GM12878 (cell line): ENCODE measurements around the gene RPS6KA3.

Source experiments
- CREB1 ChIP-seq: IDR thresholded peaks from 2 replicates; pipeline ENCODE4 v1.6.1; 2012; ENCODE audit warnings: low read depth, mild to moderate bottlenecking, inconsistent platforms
- ZNF274 ChIP-seq: IDR thresholded peaks from one replicate; pipeline ENCODE4 v1.8.0; 2011; ENCODE audit not compliant: insufficient read length, insufficient read depth
- TF ChIP-seq, protein P1 (sequence below), 3 experiments: IDR thresholded peaks in 2 of 3; conservative IDR thresholded peaks in 1 of 3; 2 replicates each; pipeline ENCODE4 v1.5.1; 2011; ENCODE audit warnings: low read depth in 3 of 3, low read length in 3 of 3, mild to moderate bottlenecking in 3 of 3, control low read depth in 2 of 3, moderate library complexity in 2 of 3, inconsistent platforms in 1 of 3, mixed read lengths in 1 of 3; ENCODE audit not compliant: control insufficient read depth in 2 of 3, insufficient read depth in 1 of 3; ENCODE audit errors: extremely low read depth in 1 of 3

DNA sequence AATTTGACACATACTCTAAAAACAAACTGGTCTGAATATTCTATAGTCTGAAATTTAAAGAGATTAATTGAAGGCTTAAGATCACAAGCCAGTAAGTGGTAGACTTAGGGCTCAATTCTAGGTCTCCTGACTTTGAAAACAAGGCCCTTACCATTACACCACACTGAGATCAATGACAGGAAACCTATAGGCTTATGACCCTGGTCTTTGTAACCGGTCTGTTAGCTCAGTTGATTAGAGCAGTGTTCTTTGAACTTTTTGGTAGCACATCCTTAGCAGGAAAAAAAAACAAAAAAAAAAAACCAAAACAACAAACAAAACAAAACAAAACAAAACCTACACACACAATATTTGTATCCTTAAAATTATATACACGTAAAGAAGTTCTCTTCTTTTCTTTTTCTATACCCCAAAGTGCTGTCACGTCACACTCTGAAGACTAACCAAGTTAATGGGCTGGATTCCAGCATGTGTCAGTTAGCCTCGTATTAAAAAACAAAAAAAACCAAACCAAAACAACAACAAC lies 55.4 kb downstream of the RPS6KA3 start:
- TF ChIP-seq ZNF274 (no peak), CREB1 (no peak)
- TF ChIP-seq, protein P1, sequence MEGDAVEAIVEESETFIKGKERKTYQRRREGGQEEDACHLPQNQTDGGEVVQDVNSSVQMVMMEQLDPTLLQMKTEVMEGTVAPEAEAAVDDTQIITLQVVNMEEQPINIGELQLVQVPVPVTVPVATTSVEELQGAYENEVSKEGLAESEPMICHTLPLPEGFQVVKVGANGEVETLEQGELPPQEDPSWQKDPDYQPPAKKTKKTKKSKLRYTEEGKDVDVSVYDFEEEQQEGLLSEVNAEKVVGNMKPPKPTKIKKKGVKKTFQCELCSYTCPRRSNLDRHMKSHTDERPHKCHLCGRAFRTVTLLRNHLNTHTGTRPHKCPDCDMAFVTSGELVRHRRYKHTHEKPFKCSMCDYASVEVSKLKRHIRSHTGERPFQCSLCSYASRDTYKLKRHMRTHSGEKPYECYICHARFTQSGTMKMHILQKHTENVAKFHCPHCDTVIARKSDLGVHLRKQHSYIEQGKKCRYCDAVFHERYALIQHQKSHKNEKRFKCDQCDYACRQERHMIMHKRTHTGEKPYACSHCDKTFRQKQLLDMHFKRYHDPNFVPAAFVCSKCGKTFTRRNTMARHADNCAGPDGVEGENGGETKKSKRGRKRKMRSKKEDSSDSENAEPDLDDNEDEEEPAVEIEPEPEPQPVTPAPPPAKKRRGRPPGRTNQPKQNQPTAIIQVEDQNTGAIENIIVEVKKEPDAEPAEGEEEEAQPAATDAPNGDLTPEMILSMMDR (IDR thresholded peaks at IDR 0.05 in 2 of 3, conservative IDR thresholded peaks at IDR 0.05 in 1 of 3; ENCODE audit: control insufficient read depth in 2 of 3, extremely low read depth in 1 of 3, insufficient read depth in 1 of 3, low read depth in 3 of 3, low read length in 3 of 3) = no peak
